ENCODE measurements around the gene NEK11. TPM values are rescaled to one million over a fixed set of nuclear protein-coding genes. Genes with fewer than 3 reads are reported as not detected.

NEK11 gene
- total and polyA plus RNA-seq, 9 of the 15 experiments (the other 6 are each of a cell fraction or from before 2014, with no cell fraction given) = 0.28 to 1.5 (median 0.87) TPM

DNA sequence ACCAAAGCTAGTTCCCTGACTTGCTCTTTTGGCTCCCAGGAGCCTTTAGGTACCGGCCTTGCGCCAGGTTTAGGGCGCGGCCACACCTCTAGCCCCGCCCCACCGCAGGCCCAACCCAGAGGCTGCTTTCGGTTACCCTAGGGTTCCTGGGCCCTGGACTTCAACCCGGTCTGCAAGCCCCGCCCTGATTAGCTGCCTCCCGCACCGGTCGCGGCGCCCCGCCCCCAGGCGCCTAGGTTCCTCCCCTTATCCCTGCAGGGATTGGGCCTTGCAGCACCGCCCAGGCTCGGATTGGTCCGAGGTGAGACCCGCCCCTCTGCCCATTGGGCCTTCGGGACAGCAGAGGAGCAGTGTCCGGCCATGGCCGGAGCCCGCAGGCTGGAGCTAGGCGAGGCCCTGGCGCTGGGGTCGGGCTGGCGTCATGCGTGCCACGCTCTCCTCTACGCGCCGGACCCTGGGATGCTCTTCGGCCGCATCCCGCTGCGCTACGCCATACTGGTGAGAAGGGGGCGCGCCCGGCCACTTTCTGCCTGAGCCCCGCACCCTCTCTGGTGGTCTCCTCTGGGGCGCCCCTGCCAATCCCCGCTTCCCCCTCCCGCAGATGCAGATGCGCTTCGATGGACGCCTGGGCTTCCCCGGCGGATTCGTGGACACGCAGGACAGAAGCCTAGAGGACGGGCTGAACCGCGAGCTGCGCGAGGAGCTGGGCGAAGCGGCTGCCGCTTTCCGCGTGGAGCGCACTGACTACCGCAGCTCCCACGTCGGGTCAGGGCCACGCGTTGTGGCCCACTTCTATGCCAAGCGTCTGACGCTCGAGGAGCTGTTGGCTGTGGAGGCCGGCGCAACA is 355.0 kb downstream of the NEK11 start, which contains the start of gene NUDT16:
Gene NUDT16 (plus strand): TSS at position 330 of the 847 bp plus-strand sequence. CDS start 31 bp downstream, at position 361.
- intact Hi-C loops (cut with micrococcal nuclease) (no loop called here), in situ Hi-C loops (cut with MboI) (no loop called here)
- DNase-seq (ENCODE audit: extremely low read depth in 1 of 4, low spot score in 3 of 4) (peak; percentile 94 to 97 (median 94)), FAIRE-seq (peak; percentile 98), ATAC-seq (peak; percentile 99)
- Histone ChIP-seq H3K9me1 (ENCODE audit: control insufficient read depth, insufficient read depth, low read length) (no peaks in the 10 kb centered on the region), H3K79me2 (ENCODE audit: control insufficient read depth, insufficient read depth, low read length) (peaks cover 12% of the 10 kb centered on the region; the same call in 2 of the 3 replicates), H3K9ac (ENCODE audit: insufficient read depth in 1 of 2, low read depth in 2 of 2, low read length in 2 of 2) (peak within 1 kb of the TSS; percentile 87 to 94), H3K4me1 (replicated peaks in 1 of 2; ENCODE audit: control insufficient read depth in 2 of 2, insufficient read depth in 2 of 2, low read length in 2 of 2) (peaks cover 0 to 7% of the 10 kb centered on the region in 2 experiments; a peak in 1 of 5 replicates), H3K27ac (ENCODE audit: extremely low read depth, low read depth, low read length) (peak within 1 kb of the TSS; percentile 75), H4K20me1 (replicated peaks; ENCODE audit: control insufficient read depth, insufficient read depth, low read length) (no peaks in the 10 kb centered on the region), H3K4me2 (ENCODE audit: insufficient read depth, low read length) (peak within 1 kb of the TSS; percentile 84), H3K9me3 (replicated peaks; ENCODE audit: control insufficient read depth, insufficient read depth, low read depth, low read length) (no peaks in the 10 kb centered on the region), H3K36me3 (ENCODE audit: control insufficient read depth, insufficient read depth, low read length) (peaks cover 14% of the 10 kb centered on the region; the same call in 2 of the 3 replicates), H2AFZ (ENCODE audit: low read depth, low read length) (peak within 1 kb of the TSS; percentile 92), H3K4me3 (peak within 1 kb of the TSS; percentile 82), H3K27me3 (ENCODE audit: control insufficient read depth in 2 of 2, insufficient read depth in 2 of 2, low read length in 2 of 2) (no peaks in the 10 kb centered on the region)
- under 1% methylated on average over 36 of the region's 73 CpGs for WGBS (ENCODE audit: insufficient coverage, low coverage, missing lambda C conversion rate)
- ChIA-PET POLR2A (interaction anchor here (0.6 to 1.8 kb wide), 6 partner anchors 13 to 314 kb away, joined by 3 to 8 read pairs (median 4); no protein-coding TSS in a partner anchor), CTCF (ENCODE audit: low intra/inter-chr PET ratio) (interaction anchor here (0.5 kb wide), 1 partner anchor 1036 kb away, joined by 3 read pairs; no protein-coding TSS in a partner anchor)
- no TSS peak for BruUV-seq (replicated peaks)
- TF ChIP-seq ZNF24 (IDR thresholded peaks at IDR 0.05) = no peak
- peak; percentile 88 for TF ChIP-seq FOS (IDR thresholded peaks at IDR 0.05; ENCODE audit: extremely low read depth, insufficient read length)
- no peak for TF ChIP-seq PHF20 (IDR thresholded peaks at IDR 0.05; ENCODE audit: partially characterized antibody)
- no peak for TF ChIP-seq TEAD2 (tag; IDR thresholded peaks at IDR 0.05)
- no peak for TF ChIP-seq ZNF785 (CRISPR knock-in tag; IDR thresholded peaks at IDR 0.05)
- TF ChIP-seq POLR2A (conservative IDR thresholded peaks at IDR 0.05) = peak; percentile 89
- peak; percentile 17 for TF ChIP-seq HNRNPLL (IDR thresholded peaks at IDR 0.05; ENCODE audit: low read depth, low read length, poor library complexity, severe bottlenecking)
- TF ChIP-seq POLR2G (IDR thresholded peaks at IDR 0.05; ENCODE audit: low read depth, low read length) = peak; percentile 99
- peak; percentile 89 for TF ChIP-seq CHD1 (IDR thresholded peaks at IDR 0.05; ENCODE audit: low read length)
- TF ChIP-seq CHD2 (IDR thresholded peaks at IDR 0.05; ENCODE audit: low read depth, low read length) = peak; percentile 72
- peak; percentile 95 for TF ChIP-seq MBD2 (IDR thresholded peaks at IDR 0.05; ENCODE audit: borderline replicate concordance, low read depth)
- TF ChIP-seq, protein P1, sequence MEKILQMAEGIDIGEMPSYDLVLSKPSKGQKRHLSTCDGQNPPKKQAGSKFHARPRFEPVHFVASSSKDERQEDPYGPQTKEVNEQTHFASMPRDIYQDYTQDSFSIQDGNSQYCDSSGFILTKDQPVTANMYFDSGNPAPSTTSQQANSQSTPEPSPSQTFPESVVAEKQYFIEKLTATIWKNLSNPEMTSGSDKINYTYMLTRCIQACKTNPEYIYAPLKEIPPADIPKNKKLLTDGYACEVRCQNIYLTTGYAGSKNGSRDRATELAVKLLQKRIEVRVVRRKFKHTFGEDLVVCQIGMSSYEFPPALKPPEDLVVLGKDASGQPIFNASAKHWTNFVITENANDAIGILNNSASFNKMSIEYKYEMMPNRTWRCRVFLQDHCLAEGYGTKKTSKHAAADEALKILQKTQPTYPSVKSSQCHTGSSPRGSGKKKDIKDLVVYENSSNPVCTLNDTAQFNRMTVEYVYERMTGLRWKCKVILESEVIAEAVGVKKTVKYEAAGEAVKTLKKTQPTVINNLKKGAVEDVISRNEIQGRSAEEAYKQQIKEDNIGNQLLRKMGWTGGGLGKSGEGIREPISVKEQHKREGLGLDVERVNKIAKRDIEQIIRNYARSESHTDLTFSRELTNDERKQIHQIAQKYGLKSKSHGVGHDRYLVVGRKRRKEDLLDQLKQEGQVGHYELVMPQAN (IDR thresholded peaks at IDR 0.05; ENCODE audit: borderline replicate concordance) = 0 out of 2 replicates have a peak, but pooled peaks have one; percentile 53
- TF ChIP-seq NFIC (IDR thresholded peaks at IDR 0.05) = peak; percentile 62; the same call in 1 of the 2 replicates
- TF ChIP-seq, protein P2, sequence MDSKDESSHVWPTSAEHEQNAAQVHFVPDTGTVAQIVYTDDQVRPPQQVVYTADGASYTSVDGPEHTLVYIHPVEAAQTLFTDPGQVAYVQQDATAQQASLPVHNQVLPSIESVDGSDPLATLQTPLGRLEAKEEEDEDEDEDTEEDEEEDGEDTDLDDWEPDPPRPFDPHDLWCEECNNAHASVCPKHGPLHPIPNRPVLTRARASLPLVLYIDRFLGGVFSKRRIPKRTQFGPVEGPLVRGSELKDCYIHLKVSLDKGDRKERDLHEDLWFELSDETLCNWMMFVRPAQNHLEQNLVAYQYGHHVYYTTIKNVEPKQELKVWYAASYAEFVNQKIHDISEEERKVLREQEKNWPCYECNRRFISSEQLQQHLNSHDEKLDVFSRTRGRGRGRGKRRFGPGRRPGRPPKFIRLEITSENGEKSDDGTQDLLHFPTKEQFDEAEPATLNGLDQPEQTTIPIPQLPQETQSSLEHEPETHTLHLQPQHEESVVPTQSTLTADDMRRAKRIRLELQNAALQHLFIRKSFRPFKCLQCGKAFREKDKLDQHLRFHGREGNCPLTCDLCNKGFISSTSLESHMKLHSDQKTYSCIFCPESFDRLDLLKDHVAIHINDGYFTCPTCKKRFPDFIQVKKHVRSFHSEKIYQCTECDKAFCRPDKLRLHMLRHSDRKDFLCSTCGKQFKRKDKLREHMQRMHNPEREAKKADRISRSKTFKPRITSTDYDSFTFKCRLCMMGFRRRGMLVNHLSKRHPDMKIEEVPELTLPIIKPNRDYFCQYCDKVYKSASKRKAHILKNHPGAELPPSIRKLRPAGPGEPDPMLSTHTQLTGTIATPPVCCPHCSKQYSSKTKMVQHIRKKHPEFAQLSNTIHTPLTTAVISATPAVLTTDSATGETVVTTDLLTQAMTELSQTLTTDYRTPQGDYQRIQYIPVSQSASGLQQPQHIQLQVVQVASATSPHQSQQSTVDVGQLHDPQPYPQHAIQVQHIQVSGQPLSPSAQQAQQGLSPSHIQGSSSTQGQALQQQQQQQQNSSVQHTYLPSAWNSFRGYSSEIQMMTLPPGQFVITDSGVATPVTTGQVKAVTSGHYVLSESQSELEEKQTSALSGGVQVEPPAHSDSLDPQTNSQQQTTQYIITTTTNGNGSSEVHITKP (IDR thresholded peaks at IDR 0.05; ENCODE audit: partially characterized antibody) = peak; percentile 78
- TF ChIP-seq SP1 (CRISPR knock-in tag; IDR thresholded peaks at IDR 0.05) = peak; percentile 87
- peak; percentile 36; the same call in 1 of the 2 replicates for TF ChIP-seq JUND (IDR thresholded peaks at IDR 0.05; ENCODE audit: borderline replicate concordance, low read depth, low read length)
- no peak for TF ChIP-seq JUND (tag; IDR thresholded peaks at IDR 0.05; ENCODE audit: borderline replicate concordance, low read depth, low read length)
- peak; percentile 54; the same call in 1 of the 2 replicates for TF ChIP-seq HNRNPL (IDR thresholded peaks at IDR 0.05; ENCODE audit: low read depth, low read length)
